Measurements from ENCODE around the gene ZC3H15.
"Not testable (repeated sequence)": the region's sequence is repeated elsewhere in the genome, so short reads cannot be mapped to it uniquely, and the experiment has no call there.

The ZC3H15 gene

DNA sequence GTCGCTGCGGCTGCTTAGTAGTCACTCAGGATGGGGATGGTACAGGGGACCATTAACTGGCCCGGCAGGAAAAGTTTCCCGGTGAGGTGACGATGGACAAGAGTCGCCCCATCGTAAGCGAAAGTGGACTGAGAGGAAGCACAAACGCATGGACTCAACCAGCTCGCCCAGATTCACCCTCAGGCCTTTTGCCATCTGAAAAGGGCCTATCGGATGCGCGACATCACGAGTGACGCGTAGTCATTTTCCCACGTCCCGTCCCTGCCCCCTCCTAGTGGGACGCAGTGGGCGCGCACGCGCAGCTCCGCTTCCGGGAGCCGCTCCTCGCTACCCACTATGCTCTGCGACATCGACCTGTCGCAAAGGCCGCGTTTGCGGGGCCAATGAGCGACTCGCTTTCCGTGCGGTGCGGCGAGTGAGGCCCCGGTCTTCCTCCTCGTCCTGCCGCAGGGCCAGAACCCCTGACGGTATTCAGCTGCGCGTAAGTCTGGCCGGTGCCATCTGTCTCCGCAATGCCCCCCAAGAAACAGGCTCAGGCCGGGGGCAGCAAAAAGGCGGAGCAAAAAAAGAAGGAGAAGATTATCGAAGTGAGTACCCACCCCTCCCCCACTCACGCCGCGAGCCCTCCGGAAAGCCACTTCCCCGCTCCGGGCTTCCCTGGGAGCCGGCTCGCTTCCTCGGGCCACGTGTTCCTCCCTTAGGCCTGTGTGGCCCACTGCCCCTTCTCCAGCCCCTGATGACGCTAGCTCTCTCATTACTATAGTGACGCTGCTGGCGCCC is at the start of gene ZC3H15:
TSS of gene ZC3H15 (plus strand) at position 390 of the 780 bp plus-strand sequence. CDS start at position 513, 123 bp downstream.
- DNase-seq, result peak; percentile 95 to 98

- DNase-seq, result no peak
Measured at GRCh38 chr2:186437719-186438118, 48.3 kb upstream of the ZC3H15 start.

DNA sequence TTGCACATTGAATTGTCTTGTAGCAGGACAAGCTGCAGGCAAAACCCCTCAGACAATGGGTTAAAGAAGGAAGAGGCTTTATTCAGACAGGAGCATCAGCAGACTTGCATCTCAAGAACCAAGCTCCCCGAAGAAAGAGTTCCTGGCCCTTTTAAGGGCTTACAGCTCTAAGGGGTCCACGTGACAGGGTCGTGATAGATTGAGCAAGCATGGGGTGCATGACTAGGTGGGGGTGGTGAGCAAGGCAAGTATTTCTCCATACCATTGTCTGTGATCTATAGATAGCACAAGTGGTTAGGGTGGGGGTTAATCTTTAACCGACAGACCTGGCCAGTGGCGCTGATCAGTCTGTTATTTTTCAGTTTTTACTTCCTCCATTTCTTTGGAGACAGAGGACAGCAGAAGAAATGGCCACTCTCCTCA is 46.4 kb upstream of the ZC3H15 start:
- DNase-seq, result not testable (repeated sequence)

GRCh38 chr2:186440506-186440905 is 45.6 kb upstream of the ZC3H15 start:
- DNase-seq, result no peak

DNA sequence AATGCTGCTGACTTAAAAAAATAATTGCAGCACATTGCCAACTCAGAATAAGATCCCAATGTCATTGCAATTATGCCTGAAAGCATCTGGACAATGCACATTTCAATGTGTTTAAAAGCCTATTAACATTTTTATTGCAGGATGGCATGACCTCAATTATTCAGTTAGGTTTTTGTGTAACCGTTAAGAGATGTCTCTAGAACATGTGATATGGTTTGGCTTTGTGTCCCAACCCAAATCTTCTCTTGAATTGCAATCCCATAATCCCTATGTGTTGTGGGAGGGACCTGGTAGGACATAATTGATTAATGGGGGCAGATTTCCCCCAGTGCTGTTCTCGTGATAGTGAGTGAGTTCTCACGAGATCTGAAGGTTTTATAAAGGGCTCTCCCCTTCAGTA is 43.2 kb upstream of the ZC3H15 start:
- no peak for DNase-seq

- no peak for DNase-seq
Measured at GRCh38 chr2:186443851-186444250, 42.2 kb upstream of the ZC3H15 start.

GRCh38 chr2:186445506-186445905 is 40.6 kb upstream of the ZC3H15 start:
- no peak for DNase-seq

DNA sequence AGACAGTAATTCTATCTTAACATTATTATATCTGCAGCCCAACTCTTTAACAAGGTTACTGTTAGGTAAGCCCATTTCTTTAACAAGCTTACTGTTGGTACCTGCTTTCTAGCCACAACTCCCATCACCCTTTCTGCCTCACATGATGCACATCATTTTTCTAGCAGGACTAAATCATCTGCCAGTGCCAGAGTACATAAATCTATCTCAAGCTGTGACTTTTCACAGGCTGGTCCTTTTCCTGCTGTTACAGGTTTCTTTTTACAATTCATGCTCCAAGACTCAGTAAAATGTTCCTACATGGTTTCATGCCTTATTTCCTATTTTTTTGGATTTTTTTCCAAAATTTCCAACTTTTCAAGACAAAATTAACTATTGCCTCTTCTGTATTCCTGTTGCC is 30.4 kb upstream of the ZC3H15 start:
- no peak for DNase-seq

GRCh38 chr2:186456941-186457340 is 29.1 kb upstream of the ZC3H15 start:
- no peak for DNase-seq

GRCh38 chr2:186457908-186458307 is 28.2 kb upstream of the ZC3H15 start:
- no peak for DNase-seq

GRCh38 chr2:186459009-186459408 is 27.1 kb upstream of the ZC3H15 start:
- peak; percentile 18 to 64 for DNase-seq

GRCh38 chr2:186460465-186460864 is 25.6 kb upstream of the ZC3H15 start:
- peak in 1 of 2 experiments; percentile 41 for DNase-seq

- DNase-seq, result no peak
Measured at GRCh38 chr2:186466743-186467142, 19.3 kb upstream of the ZC3H15 start.

GRCh38 chr2:186467421-186467820 is 18.6 kb upstream of the ZC3H15 start:
- no peak for DNase-seq

GRCh38 chr2:186472722-186473493 is 13.2 kb upstream of the ZC3H15 start:
- DNase-seq, result not testable (repeated sequence)

GRCh38 chr2:186474239-186474638 is 11.8 kb upstream of the ZC3H15 start:
- DNase-seq, result not testable (repeated sequence)

DNA sequence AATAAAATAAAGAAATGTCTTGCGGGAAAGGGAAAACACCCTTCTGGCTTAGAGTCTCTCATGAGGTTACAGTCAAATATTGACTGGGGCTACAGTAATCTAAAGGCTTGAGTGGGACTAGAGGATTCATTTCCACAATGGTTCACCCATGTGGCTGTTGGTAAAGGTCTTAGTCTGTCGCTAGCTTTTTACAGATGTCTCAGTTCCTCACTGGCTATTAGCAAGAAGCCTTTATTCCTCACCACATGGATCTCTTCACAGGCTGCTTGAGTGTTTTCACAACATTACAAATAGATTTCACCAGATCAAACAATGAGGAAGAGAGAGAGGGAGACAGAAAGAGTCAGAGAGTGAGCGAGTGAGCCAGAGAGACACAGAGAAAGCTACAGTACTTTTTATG is 8.3 kb upstream of the ZC3H15 start:
- DNase-seq, result no peak

DNA sequence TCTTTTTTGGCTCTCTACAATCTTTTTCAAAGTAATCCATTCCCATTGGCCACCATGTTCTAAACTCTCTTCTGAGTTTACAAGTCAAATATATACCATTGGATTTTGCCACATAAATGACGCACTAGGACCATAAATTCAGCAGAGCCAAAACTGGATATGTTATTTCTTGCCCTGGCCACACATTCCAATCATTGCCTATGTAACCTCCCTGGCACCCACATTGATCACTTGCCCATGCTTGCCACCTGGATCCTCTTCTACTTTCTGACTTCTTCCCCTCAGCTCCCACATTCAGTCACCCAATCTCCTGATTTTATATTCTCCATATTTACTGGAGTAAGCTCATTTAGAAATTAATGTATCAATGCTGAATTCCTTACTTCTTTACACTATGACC is 5.1 kb upstream of the ZC3H15 start:
- DNase-seq, result no peak

DNA sequence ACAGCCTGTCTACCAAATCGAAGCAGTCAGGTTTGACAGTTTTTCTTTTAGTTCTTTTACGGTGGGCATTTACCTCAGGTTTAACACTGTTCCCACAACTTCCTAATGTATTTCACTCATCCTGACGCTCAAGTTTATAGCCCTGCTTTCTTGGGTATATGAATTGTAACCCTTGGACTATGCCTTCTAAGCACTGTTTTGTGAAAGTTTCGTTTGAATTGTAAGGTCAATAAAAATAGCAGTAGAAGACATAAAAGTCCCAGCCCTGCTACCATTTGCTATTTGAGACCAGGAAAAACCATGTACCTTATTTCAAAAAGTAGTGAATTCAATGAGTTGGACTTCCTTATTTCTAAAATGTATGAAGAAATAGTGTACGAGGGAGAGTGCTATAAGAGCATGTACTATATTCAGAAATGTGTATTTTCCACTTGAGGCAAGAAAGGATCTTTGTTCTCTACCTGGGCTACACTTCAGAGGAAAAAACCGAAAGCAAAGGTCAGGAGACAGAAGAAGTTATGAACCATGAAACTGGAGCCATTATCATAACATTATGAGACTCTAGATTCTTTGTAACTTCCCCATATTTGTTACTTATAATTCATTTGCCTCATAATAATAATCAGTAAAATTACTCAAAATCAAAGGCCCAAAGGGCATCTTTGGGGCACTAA is 1.9 kb upstream of the ZC3H15 start:
- DNase-seq, result no peak

GRCh38 chr2:186485576-186485870 is 537 bp upstream of the ZC3H15 start:
- no peak for DNase-seq

DNA sequence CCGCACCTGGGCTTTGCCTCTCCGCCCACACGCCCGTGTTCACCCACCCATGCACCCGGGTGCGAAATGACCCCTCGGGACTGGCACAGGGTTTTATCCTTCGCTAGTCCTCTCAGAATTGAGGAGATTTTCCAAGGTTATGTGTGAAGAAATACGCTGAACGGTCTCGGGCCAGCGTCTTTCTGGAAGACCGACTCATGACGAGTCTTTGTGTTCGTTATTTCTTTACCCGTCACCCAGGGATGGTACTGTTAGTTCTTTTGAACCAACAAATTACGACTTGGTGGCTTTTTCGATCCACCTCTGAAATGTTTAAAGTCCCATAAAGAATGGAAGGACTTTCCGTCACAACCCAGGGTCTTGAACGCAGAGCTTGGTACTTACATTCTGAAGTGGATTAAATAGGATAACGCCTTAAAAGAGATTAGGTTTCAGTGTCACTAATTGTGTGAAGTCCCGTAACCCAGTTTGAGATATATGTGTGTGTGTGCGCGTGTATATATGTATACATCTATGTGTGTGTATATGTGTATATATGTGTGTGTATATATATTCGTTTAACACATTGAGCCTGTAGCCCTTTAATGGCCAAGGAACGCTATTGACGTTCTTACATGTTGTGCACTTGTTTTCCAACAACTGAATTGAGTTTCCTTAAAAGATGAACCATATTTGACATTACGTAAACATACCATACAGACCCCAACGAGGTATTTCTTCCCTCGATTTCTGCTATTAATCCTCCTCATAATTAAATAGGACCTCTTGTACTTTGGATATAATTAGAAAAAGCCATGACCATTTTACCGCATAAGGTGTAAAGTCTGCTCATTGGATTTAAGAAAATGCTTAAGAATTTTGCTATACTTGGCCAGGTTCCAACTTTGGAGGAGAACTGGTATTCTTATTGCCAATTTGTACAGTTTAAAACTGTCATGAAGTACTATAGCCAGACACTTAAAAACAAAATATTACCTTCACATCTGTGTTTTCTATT is 889 bp downstream of the ZC3H15 start:
- peak in 1 of 2 experiments; percentile 40 for DNase-seq

GRCh38 chr2:186493564-186494085 is 7.6 kb downstream of the ZC3H15 start:
- no peak for DNase-seq

All from NCI-H526 (cell line).